Adrenal gland (tissue), 5 donors: ENCODE data around the gene LCE1A.

Experiments
- CTCF ChIP-seq, 6 experiments: fragments of 450-650 bp in 4 of 6; fragments of 200-600 bp in 2 of 6; sonication (generic) in 1 of 6; IDR thresholded peaks; 1 replicate in 5 of 6; 2 replicates in 1 of 6; pipeline versions ENCODE4 v1.5.1 to v1.8.0; 2016 to 2021; ENCODE audit warnings: antibody characterized with exemption in 6 of 6, mild to moderate bottlenecking in 2 of 6, moderate library complexity in 1 of 6
- POLR2A ChIP-seq, 2 donors: fragments of 450-650 bp; IDR thresholded peaks; one replicate each; pipeline ENCODE4 v1.6.1; 2017; ENCODE audit warnings: antibody characterized with exemption in 2 of 2, mild to moderate bottlenecking in 2 of 2, moderate library complexity in 1 of 2
- donor health status: DM: no; HTN: no; CAD: no.

GRCh38 chr1:152806576-152806975 is 20.7 kb upstream of the LCE1A start, which contains the start of gene LCE1C:
- TF ChIP-seq CTCF (IDR thresholded peaks at IDR 0.05) = no peak
- no peak for TF ChIP-seq POLR2A (IDR thresholded peaks at IDR 0.05)
